ENCODE measurements around the gene RAD9A.
A peak's percentile ranks its signal among the peaks of the same experiment; 100 is the strongest.

RAD9A gene

DNA sequence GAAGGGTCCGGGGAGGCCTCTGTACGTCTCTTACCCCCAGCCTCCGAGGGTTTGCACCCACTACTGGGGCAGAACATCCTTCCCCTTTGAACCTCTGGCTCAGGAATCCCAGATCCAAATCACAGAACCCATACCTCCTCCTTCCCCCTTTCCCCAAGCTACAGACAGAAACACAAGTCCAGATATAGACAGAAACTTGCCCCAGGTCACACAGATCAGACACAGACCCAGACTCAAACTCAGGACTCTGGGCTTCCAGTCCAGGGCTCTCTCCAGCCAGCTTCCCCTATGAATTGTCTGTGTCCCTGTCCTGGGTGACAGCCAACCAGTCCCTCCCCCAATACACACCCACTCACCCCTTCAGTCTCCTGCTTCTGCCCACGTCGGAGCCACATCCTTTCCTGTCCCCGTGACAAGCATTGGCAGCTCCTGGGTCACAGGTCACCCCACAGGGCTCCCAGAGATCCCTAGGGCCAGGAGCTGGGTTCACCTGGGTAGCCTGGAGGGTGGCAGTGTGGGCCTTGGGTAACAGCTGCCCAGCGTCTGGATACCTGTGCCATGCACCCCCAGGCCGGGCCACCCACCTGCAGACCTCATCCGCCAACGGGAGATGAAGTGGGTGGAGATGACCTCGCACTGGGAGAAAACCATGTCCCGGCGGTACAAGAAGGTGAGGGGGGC is 12.9 kb downstream of the RAD9A start:
- TF ChIP-seq CTCF (IDR thresholded peaks at IDR 0.05; ENCODE audit: control extremely low read depth, extremely low read depth, low read depth, missing control alignments), result no peak
- POLR2A ChIA-PET, result interaction anchor here (0.5 to 1.5 kb wide), 5 partner anchors 9 to 87 kb away, joined by 3 to 4 read pairs (median 3); no protein-coding TSS in a partner anchor
- DNase-seq (ENCODE audit: extremely low spot score), result no peak
- CTCF ChIA-PET, result interaction anchor here (1.0 to 42.5 kb wide), 6 partner anchors 9 to 64 kb away, joined by 3 to 1573 read pairs (median 19); partner anchors contain the start of genes CLCF1, POLD4, RAD9A and RPS6KB2

- ChIA-PET CTCF (interaction anchor here (0.9 to 42.5 kb wide), 4 partner anchors 13 to 38 kb away, joined by 3 to 1573 read pairs (median 26); partner anchors contain the start of genes CLCF1, POLD4 and RPS6KB2), POLR2A (interaction anchor here (0.5 to 1.5 kb wide), 3 partner anchors 60 to 88 kb away, joined by 3 to 4 read pairs (median 4); no protein-coding TSS in a partner anchor)
- no peak for DNase-seq (ENCODE audit: extremely low spot score)
- TF ChIP-seq CTCF (IDR thresholded peaks at IDR 0.05; ENCODE audit: control extremely low read depth, extremely low read depth, low read depth, missing control alignments), result no peak
Observed at GRCh38 chr11:67405196-67405567, 13.4 kb downstream of the RAD9A start.

- ChIA-PET POLR2A (interaction anchor here (1.5 kb wide), 1 partner anchor 81 kb away, joined by 4 read pairs; no protein-coding TSS in a partner anchor), CTCF (interaction anchor here (0.9 to 42.5 kb wide), 3 partner anchors 13 to 39 kb away, joined by 3 to 1573 read pairs (median 50); partner anchors contain the start of genes CLCF1 and POLD4)
- no peak for DNase-seq (ENCODE audit: extremely low spot score)
- TF ChIP-seq CTCF (IDR thresholded peaks at IDR 0.05; ENCODE audit: control extremely low read depth, extremely low read depth, low read depth, missing control alignments), result no peak
Observed at GRCh38 chr11:67405688-67406339, 14.0 kb downstream of the RAD9A start.

- no peak for DNase-seq (ENCODE audit: extremely low spot score)
- no peak for TF ChIP-seq CTCF (IDR thresholded peaks at IDR 0.05; ENCODE audit: control extremely low read depth, extremely low read depth, low read depth, missing control alignments)
- ChIA-PET CTCF (interaction anchor here (1.0 to 3.4 kb wide), 4 partner anchors 11 to 24 kb away, joined by 3 to 21 read pairs (median 6); no protein-coding TSS in a partner anchor), POLR2A (interaction anchor here (0.6 kb wide), 1 partner anchor 15 kb away, joined by 3 read pairs; no protein-coding TSS in a partner anchor)
Observed at GRCh38 chr11:67406420-67406968, 14.7 kb downstream of the RAD9A start.

DNA sequence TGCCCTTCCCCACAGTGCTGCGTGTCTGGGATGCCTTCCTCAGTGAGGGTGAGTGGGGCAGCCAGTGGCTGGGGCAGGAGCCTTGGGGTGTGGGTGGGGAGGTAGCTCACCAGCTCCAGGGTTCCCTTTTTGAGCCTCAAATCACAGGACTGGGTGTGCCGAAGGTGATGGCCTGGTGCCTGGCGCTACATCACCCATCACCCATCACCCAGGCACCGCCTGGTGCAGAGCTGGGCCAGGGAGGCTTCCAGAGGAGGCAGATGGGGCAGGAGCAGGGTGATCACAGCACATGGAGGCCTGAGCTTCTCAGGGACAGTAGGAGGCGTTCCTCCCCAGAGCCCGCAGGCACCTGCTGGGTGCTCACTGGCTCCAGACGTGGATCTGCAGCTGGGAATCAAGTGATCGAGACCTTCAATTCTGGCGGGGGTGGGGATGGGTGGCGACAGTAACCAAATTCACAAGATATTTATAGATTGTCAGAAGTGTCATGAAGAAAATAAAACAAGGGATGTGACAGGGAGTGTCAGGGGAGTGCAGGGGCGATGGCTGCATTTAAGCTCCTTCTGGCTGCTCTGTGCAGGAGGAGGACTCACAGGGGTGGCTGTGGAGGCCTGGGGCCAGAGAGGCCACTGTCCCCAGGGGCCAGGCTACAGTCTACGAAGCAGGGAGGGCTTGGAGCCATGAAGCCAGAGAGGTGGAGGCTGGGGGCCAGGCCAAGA is 15.3 kb downstream of the RAD9A start:
- peak; percentile 28 for TF ChIP-seq CTCF (IDR thresholded peaks at IDR 0.05; ENCODE audit: control extremely low read depth, extremely low read depth, low read depth, missing control alignments)
- ChIA-PET POLR2A (interaction anchor here (0.6 kb wide), 1 partner anchor 14 kb away, joined by 3 read pairs; no protein-coding TSS in a partner anchor), CTCF (interaction anchor here (0.9 to 3.4 kb wide), 7 partner anchors 10 to 95 kb away, joined by 3 to 21 read pairs (median 3); no protein-coding TSS in a partner anchor)
- no peak for DNase-seq (ENCODE audit: extremely low spot score)

All from GM10248 (cell line).